A673 (cell line): Measurements from ENCODE around the gene RPL13A.

Source experiments
- CTCF ChIP-seq: fragments of 300-800, 200-600 bp; sonication (generic); conservative IDR thresholded peaks from 2 replicates; pipeline ENCODE4 v1.5.1; 2017; ENCODE audit warnings: low read depth, mild to moderate bottlenecking, antibody characterized with exemption, low read length, moderate library complexity, mixed read lengths
- EZH2 ChIP-seq: fragments of 200-600 bp; sonication (generic); IDR thresholded peaks from 2 replicates; pipeline ENCODE4 v1.6.1; 2017; ENCODE audit warnings: borderline replicate concordance, low read depth, mild to moderate bottlenecking, mixed read lengths, antibody characterized with exemption, low read length; ENCODE audit not compliant: poor library complexity, severe bottlenecking

- no peak for TF ChIP-seq CTCF
- TF ChIP-seq EZH2 = no peak
Measured at GRCh38 chr19:49472936-49473335, 14.5 kb upstream of the RPL13A start.
